Type B pancreatic cell (in vitro differentiated cells): Measurements from ENCODE around the gene ZDHHC9. TPM values are rescaled to one million over a fixed set of nuclear protein-coding genes. Genes with fewer than 3 reads are reported as not detected.

ENCODE experiments used
- DNase-seq: peaks from one replicate; pipeline ENCODE4 v3.0.0; 2021; ENCODE audit warnings: mixed read lengths; ENCODE audit not compliant: unreplicated experiment; ENCODE audit errors: extremely low spot score
- H3K27ac Mint-ChIP-seq: 2 replicates; pipeline ENCODE4 v1.8.0; 2021; ENCODE audit warnings: mild to moderate bottlenecking, mixed read lengths
- H3K27me3 Mint-ChIP-seq: 2 replicates; pipeline ENCODE4 v1.8.0; 2021; ENCODE audit warnings: mixed read lengths
- H3K36me3 Mint-ChIP-seq: 2 replicates; pipeline ENCODE4 v1.8.0; 2021; ENCODE audit warnings: mixed read lengths
- H3K4me1 Mint-ChIP-seq: one replicate; pipeline ENCODE4 v1.8.0; 2021; ENCODE audit warnings: mixed read lengths; ENCODE audit not compliant: unreplicated experiment
- H3K4me3 Mint-ChIP-seq: 2 replicates; pipeline ENCODE4 v1.8.0; 2021; ENCODE audit warnings: mild to moderate bottlenecking, mixed read lengths
- H3K9me3 Mint-ChIP-seq: 2 replicates; pipeline ENCODE4 v1.8.0; 2021; ENCODE audit warnings: mixed read lengths
- CTCF ChIP-seq: fragments of 200-600 bp; sonication (generic); conservative IDR thresholded peaks from 2 replicates; pipeline ENCODE4 v1.5.0; 2021; ENCODE audit warnings: antibody characterized with exemption, mild to moderate bottlenecking
- total RNA-seq: library from RNA; stranded (reverse); gene quantifications from 2 replicates; pipeline ENCODE4 v1.2.1, GENCODE V29; 2021; ENCODE audit warnings: low replicate concordance

Gene ZDHHC9
- total RNA-seq, 1 donor from 2014 or later: 35.3 TPM

DNA sequence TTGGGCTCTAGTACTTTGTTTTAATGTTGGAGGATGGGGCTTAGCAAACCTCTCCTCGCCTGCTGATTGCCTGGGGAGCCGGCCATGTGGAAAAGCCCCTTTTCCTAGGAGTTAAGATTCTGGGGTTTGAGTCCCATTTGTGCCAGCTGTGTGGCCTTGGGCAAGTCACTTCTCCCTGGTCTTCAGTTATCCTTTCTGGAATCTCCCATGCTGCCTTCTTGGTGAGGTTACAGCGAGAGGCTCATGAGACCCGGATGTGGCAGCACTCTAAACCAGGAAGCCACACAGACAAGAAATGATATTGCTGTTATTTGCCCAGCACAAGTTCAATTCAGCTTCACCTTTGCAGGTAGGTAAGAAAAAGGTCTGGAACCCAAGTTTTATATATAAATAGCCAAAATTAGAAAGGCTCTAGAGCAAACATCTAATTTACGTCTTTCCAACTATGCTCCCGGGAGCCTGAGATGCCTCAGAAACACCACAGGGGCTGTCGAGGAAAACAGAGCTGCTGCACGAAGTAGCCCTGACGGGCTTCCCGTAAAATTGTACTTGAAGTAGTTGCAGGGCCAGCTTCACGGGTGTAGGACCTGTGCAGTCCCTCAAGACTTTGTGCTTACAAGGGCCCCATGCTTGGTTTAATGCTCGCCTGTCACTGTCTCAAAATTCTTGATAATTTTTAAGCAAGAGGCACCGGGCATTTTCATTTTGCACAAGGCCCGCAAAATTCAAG is 72.3 kb downstream of the ZDHHC9 start:
- no peaks in the 10 kb centered on the region for H3K9me3 Mint-ChIP-seq
- no peak overlapping the region for H3K27ac Mint-ChIP-seq
- DNase-seq: no peak
- no peaks in the 10 kb centered on the region for H3K4me1 Mint-ChIP-seq
- no peaks in the 10 kb centered on the region for H3K36me3 Mint-ChIP-seq
- TF ChIP-seq CTCF: no peak
- H3K27me3 Mint-ChIP-seq: no peaks in the 10 kb centered on the region
- no peak overlapping the region for H3K4me3 Mint-ChIP-seq

DNA sequence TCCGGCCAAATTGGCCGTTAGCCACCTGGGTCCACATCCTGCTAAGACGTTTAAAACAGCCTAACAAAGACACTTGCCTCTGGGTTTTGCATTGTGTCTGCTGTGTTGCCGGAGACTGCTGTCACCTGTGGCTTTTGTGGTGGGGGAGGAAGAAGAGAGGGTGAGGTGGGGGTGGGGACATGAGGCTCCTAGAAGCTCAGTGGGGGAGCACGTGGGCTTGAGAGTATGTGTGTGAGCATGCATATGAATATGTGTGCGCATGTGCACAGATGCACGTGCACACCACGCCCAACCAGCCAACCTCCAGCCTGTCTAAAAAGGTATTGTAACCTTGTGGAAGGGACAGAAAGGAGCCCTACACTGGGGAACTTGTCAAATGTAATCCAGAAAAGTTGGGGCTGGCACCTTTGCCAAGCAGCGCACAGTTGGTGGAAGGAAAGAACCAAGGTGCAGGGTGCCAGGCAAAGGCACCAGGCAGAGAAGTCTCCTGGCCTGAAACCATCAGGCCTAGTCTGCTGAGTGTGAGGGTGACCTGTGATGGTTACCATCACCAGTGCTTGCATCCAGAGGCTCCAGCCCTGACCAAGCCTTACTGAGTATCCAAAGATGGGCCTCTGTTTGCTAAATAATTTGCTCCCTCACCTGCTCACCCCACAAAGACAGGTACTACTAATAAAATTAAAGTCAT is 74.1 kb downstream of the ZDHHC9 start:
- no peak overlapping the region for H3K27ac Mint-ChIP-seq
- TF ChIP-seq CTCF: no peak
- H3K27me3 Mint-ChIP-seq: no peaks in the 10 kb centered on the region
- H3K36me3 Mint-ChIP-seq: no peaks in the 10 kb centered on the region
- no peak for DNase-seq
- no peaks in the 10 kb centered on the region for H3K4me1 Mint-ChIP-seq
- H3K4me3 Mint-ChIP-seq: no peak overlapping the region
- no peaks in the 10 kb centered on the region for H3K9me3 Mint-ChIP-seq

DNA sequence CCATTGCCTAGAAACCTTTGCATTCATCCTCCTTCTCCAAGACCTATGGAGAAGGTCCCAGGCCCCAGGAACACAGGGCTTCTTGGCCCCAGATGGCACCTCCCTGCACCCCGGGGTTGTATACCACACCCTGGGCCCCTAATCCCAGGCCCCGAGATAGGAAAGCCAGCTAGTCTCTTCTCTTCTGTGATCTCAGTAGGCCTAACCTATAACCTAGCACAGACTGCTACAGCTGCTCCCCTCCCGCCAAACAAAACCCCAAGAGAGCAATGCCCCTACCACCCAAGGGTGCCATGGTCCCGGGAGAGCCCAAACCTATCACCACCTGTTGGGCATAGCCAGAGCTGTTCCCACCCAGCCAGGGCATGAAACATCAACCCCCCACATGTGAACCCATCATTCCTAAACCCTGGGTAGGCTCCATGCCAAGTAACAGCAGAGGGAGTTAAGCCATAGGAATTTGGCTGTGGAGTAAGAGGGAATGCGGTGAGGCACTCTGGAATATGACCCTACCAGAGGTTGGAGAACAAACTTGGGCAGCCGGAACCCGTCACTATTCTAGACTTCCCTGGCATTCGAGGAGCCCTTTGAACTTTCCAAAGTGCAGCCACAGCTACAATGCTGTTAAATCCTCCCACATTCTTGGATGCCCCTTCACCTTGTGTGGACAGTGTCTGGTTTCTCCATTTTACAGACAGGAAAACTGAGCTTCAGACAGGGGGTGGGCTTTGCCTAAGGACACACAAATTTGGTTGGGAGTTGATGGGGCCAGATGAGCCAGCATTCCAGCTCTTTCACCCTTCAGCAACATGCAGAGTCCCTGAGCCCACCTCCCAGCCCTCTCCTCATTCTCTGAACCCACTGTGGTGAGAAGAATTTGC is 74.9 kb downstream of the ZDHHC9 start:
- Mint-ChIP-seq H3K9me3 (no peaks in the 10 kb centered on the region), H3K4me1 (no peaks in the 10 kb centered on the region), H3K36me3 (no peaks in the 10 kb centered on the region), H3K27me3 (no peaks in the 10 kb centered on the region), H3K4me3 (no peak overlapping the region), H3K27ac (no peak overlapping the region)
- DNase-seq: no peak
- TF ChIP-seq CTCF: no peak

DNA sequence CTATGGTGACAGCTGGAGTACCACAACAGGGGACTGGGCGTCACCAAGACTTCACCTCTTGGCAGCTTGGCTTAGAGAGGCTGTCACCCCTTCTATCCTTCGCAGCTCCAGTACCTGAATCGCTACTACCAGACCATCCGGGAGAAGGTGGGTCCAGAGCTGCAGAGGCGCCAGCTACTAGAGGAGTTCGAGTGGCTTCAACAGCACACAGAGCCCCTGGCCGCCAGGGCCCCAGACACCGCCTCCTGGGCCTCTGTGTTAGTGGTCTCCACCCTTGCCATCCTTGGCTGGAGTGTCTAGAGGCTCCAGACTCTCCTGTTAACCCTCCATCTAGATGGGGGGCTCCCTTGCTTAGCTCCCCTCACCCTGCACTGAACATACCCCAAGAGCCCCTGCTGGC is 75.5 kb downstream of the ZDHHC9 start:
- Mint-ChIP-seq H3K27me3 (no peaks in the 10 kb centered on the region), H3K4me3 (no peak overlapping the region), H3K9me3 (no peaks in the 10 kb centered on the region), H3K4me1 (no peaks in the 10 kb centered on the region), H3K27ac (no peak overlapping the region), H3K36me3 (no peaks in the 10 kb centered on the region)
- TF ChIP-seq CTCF: no peak
- no peak for DNase-seq

DNA sequence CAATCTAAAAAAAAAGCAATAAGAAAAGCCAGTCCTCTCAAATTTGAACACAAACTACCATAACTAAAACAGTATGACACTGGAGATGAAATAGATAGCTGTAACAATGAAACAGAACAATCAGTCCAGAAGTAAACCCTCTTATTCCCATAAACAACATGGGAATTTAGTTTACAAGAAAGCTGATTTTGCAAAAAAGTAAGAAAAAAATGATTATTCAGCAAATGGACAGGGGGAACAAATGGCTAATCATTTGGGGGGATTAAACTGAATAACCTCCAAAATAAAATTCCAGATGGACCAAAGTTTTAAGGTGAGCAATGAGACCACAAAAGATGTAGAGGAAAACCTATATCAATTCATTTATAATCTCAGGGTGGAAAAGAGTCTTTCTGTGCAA is 80.0 kb downstream of the ZDHHC9 start:
- H3K9me3 Mint-ChIP-seq: no peaks in the 10 kb centered on the region
- no peak overlapping the region for H3K27ac Mint-ChIP-seq
- no peaks in the 10 kb centered on the region for H3K27me3 Mint-ChIP-seq
- no peak overlapping the region for H3K4me3 Mint-ChIP-seq
- no peak for TF ChIP-seq CTCF
- DNase-seq: no peak
- H3K4me1 Mint-ChIP-seq: no peaks in the 10 kb centered on the region
- no peaks in the 10 kb centered on the region for H3K36me3 Mint-ChIP-seq
